Gastroesophageal sphincter (tissue), 4 donors: ENCODE measurements around the gene UTP11. TPM values are rescaled to one million over a fixed set of nuclear protein-coding genes. Genes with fewer than 3 reads are reported as not detected.
"Not testable (repeated sequence)": the region's sequence is repeated elsewhere in the genome, so short reads cannot be mapped to it uniquely, and the experiment has no call there.

Experiments
- ATAC-seq: fragments of 150-250 bp; one replicate; pipeline ENCODE4 v1.9.1; 2016; ENCODE audit warnings: mild to moderate bottlenecking, moderate library complexity
- H3K27ac ChIP-seq, 4 donors: fragments of 200-600 bp; sonication (generic) in 3 of 4; 1 replicate in 3 of 4; 2 replicates in 1 of 4; pipeline ENCODE4 v1.5.1; 2016 to 2019
- H3K27me3 ChIP-seq: fragments of 200-600 bp; sonication (generic); one replicate; pipeline ENCODE4 v1.5.1; 2019
- H3K36me3 ChIP-seq, 2 donors: fragments of 200-600 bp; sonication (generic); one replicate each; pipeline ENCODE4 v1.5.1; 2019; ENCODE audit warnings: control low read depth in 1 of 2
- H3K4me1 ChIP-seq, 3 donors: fragments of 200-600 bp; sonication (generic); 1 replicate in 2 of 3; 2 replicates in 1 of 3; pipeline ENCODE4 v1.5.1; 2016 to 2019; ENCODE audit warnings: control low read depth in 2 of 3
- H3K4me3 ChIP-seq, 2 donors: fragments of 200-600 bp; sonication (generic); one replicate each; pipeline ENCODE4 v1.5.1; 2019; ENCODE audit warnings: mild to moderate bottlenecking in 1 of 2, moderate library complexity in 1 of 2
- H3K9me3 ChIP-seq, 3 donors: fragments of 200-600 bp; sonication (generic); one replicate each; pipeline ENCODE4 v1.5.1; 2017 to 2019; ENCODE audit warnings: control low read depth in 2 of 3
- CTCF ChIP-seq, 4 experiments: fragments of 200-600 bp in 2 of 4; fragments of 450-650 bp in 2 of 4; sonication (generic) in 1 of 4; IDR thresholded peaks; one replicate each; pipeline ENCODE4 v1.5.1; 2017 to 2019; ENCODE audit warnings: antibody characterized with exemption in 4 of 4, mild to moderate bottlenecking in 2 of 4, moderate library complexity in 2 of 4
- EP300 ChIP-seq: sonication (generic); formaldehyde crosslinking; IDR thresholded peaks from one replicate; pipeline ENCODE4 v1.6.1; 2017; ENCODE audit warnings: antibody characterized with exemption, mild to moderate bottlenecking
- POLR2A ChIP-seq, 2 donors: fragments of 450-650 bp; IDR thresholded peaks; one replicate each; pipeline ENCODE4 v1.6.1; 2017; ENCODE audit warnings: antibody characterized with exemption in 2 of 2, mild to moderate bottlenecking in 2 of 2, moderate library complexity in 1 of 2
- POLR2AphosphoS5 ChIP-seq: sonication (generic); formaldehyde crosslinking; IDR thresholded peaks from one replicate; pipeline ENCODE4 v1.6.1; 2017; ENCODE audit warnings: antibody characterized with exemption
- WGBS, 2 donors: methylation state at CpG; one replicate each; pipeline ENCODE4 v1.1.5; 2018; ENCODE audit warnings: low coverage in 1 of 2; 5-methylcytosine and 5-hydroxymethylcytosine counted together
- total RNA-seq, 4 donors: library from RNA; depleted of rRNA; stranded (reverse); fragments of >200 nt; gene quantifications; one replicate each; pipeline ENCODE4 v1.1.0, GENCODE V29; 2016

Gene UTP11
- total RNA-seq, 4 donors from 2014 or later: 50.7 to 79.2 (median 59.8) TPM

- Histone ChIP-seq H3K27me3 (peaks cover 5% of the 10 kb centered on the region), H3K4me3 (no peak overlapping the region), H3K27ac (no peak overlapping the region), H3K4me1 (peaks cover 3 to 29% (median 18%) of the 10 kb centered on the region in 3 donors), H3K9me3 (no peaks in the 10 kb centered on the region), H3K36me3 (peaks cover 0 to 24% of the 10 kb centered on the region in 2 donors)
- ATAC-seq: no peak
- TF ChIP-seq POLR2AphosphoS5 (no peak), EP300 (no peak), CTCF (IDR thresholded peaks at IDR 0.05) (no peak), POLR2A (IDR thresholded peaks at IDR 0.05) (no peak)
- 100% methylated on average over 1 of the region's 17 CpGs; no CpG with 5 or more reads in 1 of the 2 donors for WGBS, 2 donors
Measured at GRCh38 chr1:38030596-38031512, 18.3 kb downstream of the UTP11 start.

- H3K27me3 ChIP-seq: peaks cover 5% of the 10 kb centered on the region
- no peak overlapping the region for H3K27ac ChIP-seq
- ATAC-seq: no peak
- 66 to 68% methylated on average over 2 to 4 of the region's 4 CpGs for WGBS, 2 donors
- H3K4me1 ChIP-seq: peaks cover 3 to 29% (median 18%) of the 10 kb centered on the region in 3 donors
- no peaks in the 10 kb centered on the region for H3K9me3 ChIP-seq
- TF ChIP-seq CTCF (IDR thresholded peaks at IDR 0.05) (no peak), POLR2AphosphoS5 (no peak), EP300 (no peak), POLR2A (IDR thresholded peaks at IDR 0.05) (no peak)
- no peak overlapping the region for H3K4me3 ChIP-seq
- H3K36me3 ChIP-seq: peaks cover 0 to 17% of the 10 kb centered on the region in 2 donors
Measured at GRCh38 chr1:38031513-38031866, 19.0 kb downstream of the UTP11 start.

- H3K27ac ChIP-seq, ATAC-seq, H3K36me3 ChIP-seq, H3K9me3 ChIP-seq, H3K4me3 ChIP-seq: not testable (repeated sequence)
- H3K27me3 ChIP-seq: peaks cover 11% of the 10 kb centered on the region
- peaks cover 3 to 29% (median 18%) of the 10 kb centered on the region in 3 donors for H3K4me1 ChIP-seq
- 100% methylated on average over 1 to 2 of the region's 2 CpGs for WGBS, 2 donors
Measured at GRCh38 chr1:38032992-38033391, 20.5 kb downstream of the UTP11 start.

- no peak overlapping the region for H3K4me3 ChIP-seq
- no peak for ATAC-seq
Measured at GRCh38 chr1:38034871-38035270, 22.3 kb downstream of the UTP11 start.

More at GRCh38 chr1:38034871-38035270, 22.3 kb downstream of the UTP11 start:
- Histone ChIP-seq H3K36me3 (no peaks in the 10 kb centered on the region), H3K4me1 (peaks cover 3 to 12% (median 8%) of the 10 kb centered on the region in 3 donors), H3K27ac (no peak overlapping the region), H3K27me3 (peaks cover 30% of the 10 kb centered on the region), H3K9me3 (no peaks in the 10 kb centered on the region)
- TF ChIP-seq POLR2AphosphoS5 (no peak), EP300 (no peak), CTCF (IDR thresholded peaks at IDR 0.05) (no peak), POLR2A (IDR thresholded peaks at IDR 0.05) (no peak)
- WGBS, 2 donors: 83 to 100% methylated on average over 1 to 2 of the region's 13 CpGs
